ENCODE data around the gene TNS3.

- TF ChIP-seq CTCF (IDR thresholded peaks at IDR 0.05), result no peak
- TF ChIP-seq POLR2AphosphoS5 (IDR thresholded peaks at IDR 0.05), result no peak
These were observed 5.4 kb upstream of the TNS3 start for GRCh38 chr7:47587351-47587750.
